Kidney (tissue), 14 donors: ENCODE results near the gene ATG13. TPM values are rescaled to one million over a fixed set of nuclear protein-coding genes. Genes with fewer than 3 reads are reported as not detected.

Experiments used
- DNase-seq, 5 donors: peaks; one replicate each; pipeline ENCODE4 v3.0.0-alpha.2; 2013 to 2020
- FAIRE-seq: peaks from 2 replicates; lab custom pipeline; 2012; peaks lifted over from hg19 to GRCh38; lab: Jason Lieb, UNC
- H3K27ac ChIP-seq, 2 donors: one replicate each; pipeline ENCODE4 v1.7.0; 2013; ENCODE audit warnings: low read depth in 2 of 2, low read length in 2 of 2, inconsistent platforms in 1 of 2
- H3K27me3 ChIP-seq: one replicate; pipeline ENCODE4 v1.7.1; 2013; ENCODE audit warnings: low read length, inconsistent platforms; ENCODE audit not compliant: control insufficient read depth, insufficient read depth
- H3K36me3 ChIP-seq, 3 donors: one replicate each; pipeline versions ENCODE4 v1.7.0 to v1.7.1; 2013; ENCODE audit warnings: low read length in 3 of 3, control low read depth in 1 of 3, inconsistent platforms in 1 of 3; ENCODE audit not compliant: insufficient read depth in 3 of 3, control insufficient read depth in 2 of 3
- H3K4me1 ChIP-seq, 3 donors: one replicate each; pipeline versions ENCODE4 v1.7.0 to v1.7.1; 2013; ENCODE audit warnings: low read length in 3 of 3, inconsistent platforms in 1 of 3, low read depth in 1 of 3; ENCODE audit not compliant: control insufficient read depth in 2 of 3, insufficient read depth in 2 of 3
- H3K4me3 ChIP-seq, 3 donors: one replicate each; pipeline versions ENCODE4 v1.7.0 to v1.8.1; 2013; ENCODE audit warnings: low read length in 3 of 3, control low read depth in 1 of 3, inconsistent platforms in 1 of 3
- H3K9ac ChIP-seq, 3 donors: one replicate each; pipeline versions ENCODE4 v1.7.0 to v1.7.1; 2013; ENCODE audit warnings: low read length in 3 of 3, control low read depth in 1 of 3, inconsistent platforms in 1 of 3
- H3K9me3 ChIP-seq, 3 donors: one replicate each; pipeline versions ENCODE4 v1.7.0 to v1.7.1; 2013; ENCODE audit warnings: low read length in 3 of 3, control low read depth in 1 of 3, inconsistent platforms in 1 of 3; ENCODE audit not compliant: control insufficient read depth in 2 of 3, insufficient read depth in 1 of 3
- intact Hi-C: fragments of 100-400 bp; cut with DNase I; formaldehyde crosslinking; loops from one replicate; pipeline ENCODE4 v1.11.1; 2022
- polyA plus RNA-seq: library from polyadenylated mRNA; stranded (reverse); fragments of 350-450 nt; fragmentation: Illumina TruSeq; extraction: RNeasy Lipid Tissue Mini Kit (QIAGEN cat#74804); gene quantifications from one replicate; pipeline ENCODE4 v1.2.3, GENCODE V29; 2014; ENCODE audit warnings: low read depth, low replicate concordance; ENCODE audit not compliant: insufficient read depth
- total RNA-seq: library from RNA; stranded (reverse); fragmentation: NEBNext Ultra II Directional; extraction: Animal tissue kit (Norgen Biotek cat#: 25700); gene quantifications from one replicate; pipeline ENCODE4 v1.2.1, GENCODE V29; 2021
- TF ChIP-seq, protein P1 (sequence below): IDR thresholded peaks from 3 replicates; pipeline ENCODE4 v1.5.1; 2012; ENCODE audit warnings: mild to moderate bottlenecking, moderate library complexity, borderline replicate concordance; ENCODE audit not compliant: insufficient read depth; ENCODE audit errors: extremely low read depth
- donor health status: control.
- donor health status: control.
- donor health status: control.
- donor health status: control.
- donor health status: control.
- donor health status: DM: yes; HTN: yes; CAD: no.
- donor health status: Normal renal cell carcinoma (clear cell type).

Gene ATG13
- total and polyA plus RNA-seq, 2 donors from 2014 or later = 40.1 to 73.5 TPM

- no peaks in the 10 kb centered on the region for H3K9me3 ChIP-seq
- H3K4me1 ChIP-seq = peaks cover 0 to 29% (median 3%) of the 10 kb centered on the region in 3 donors
- H3K9ac ChIP-seq = no peak overlapping the region
- peaks cover 0 to 23% (median 20%) of the 10 kb centered on the region in 3 donors for H3K36me3 ChIP-seq
- intact Hi-C loops = no loop called here
- FAIRE-seq (no peak), DNase-seq (no peak)
- H3K27me3 ChIP-seq = no peaks in the 10 kb centered on the region
- TF ChIP-seq, protein P1, sequence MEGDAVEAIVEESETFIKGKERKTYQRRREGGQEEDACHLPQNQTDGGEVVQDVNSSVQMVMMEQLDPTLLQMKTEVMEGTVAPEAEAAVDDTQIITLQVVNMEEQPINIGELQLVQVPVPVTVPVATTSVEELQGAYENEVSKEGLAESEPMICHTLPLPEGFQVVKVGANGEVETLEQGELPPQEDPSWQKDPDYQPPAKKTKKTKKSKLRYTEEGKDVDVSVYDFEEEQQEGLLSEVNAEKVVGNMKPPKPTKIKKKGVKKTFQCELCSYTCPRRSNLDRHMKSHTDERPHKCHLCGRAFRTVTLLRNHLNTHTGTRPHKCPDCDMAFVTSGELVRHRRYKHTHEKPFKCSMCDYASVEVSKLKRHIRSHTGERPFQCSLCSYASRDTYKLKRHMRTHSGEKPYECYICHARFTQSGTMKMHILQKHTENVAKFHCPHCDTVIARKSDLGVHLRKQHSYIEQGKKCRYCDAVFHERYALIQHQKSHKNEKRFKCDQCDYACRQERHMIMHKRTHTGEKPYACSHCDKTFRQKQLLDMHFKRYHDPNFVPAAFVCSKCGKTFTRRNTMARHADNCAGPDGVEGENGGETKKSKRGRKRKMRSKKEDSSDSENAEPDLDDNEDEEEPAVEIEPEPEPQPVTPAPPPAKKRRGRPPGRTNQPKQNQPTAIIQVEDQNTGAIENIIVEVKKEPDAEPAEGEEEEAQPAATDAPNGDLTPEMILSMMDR = no peak
- H3K4me3 ChIP-seq = no peak overlapping the region
- no peak overlapping the region for H3K27ac ChIP-seq
These were observed 78.2 kb downstream of the ATG13 start for GRCh38 chr11:46695345-46696211.

DNA sequence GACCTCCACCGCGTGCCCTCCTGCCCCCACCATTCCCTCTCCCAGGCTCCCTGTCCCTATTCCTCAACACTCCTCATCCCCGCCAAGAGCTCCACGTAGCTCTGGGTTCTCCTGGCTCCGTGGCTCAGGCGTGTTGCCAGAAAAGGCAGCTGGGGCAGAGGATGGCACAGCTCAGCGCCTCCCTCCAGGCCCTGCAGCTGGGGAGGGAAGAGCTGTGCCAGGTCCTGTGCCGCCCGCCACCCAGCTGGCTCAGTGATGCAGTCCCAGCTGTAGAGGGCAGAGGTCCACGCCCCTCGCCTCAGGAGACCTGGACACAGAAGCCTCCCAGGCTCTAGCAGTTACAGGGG, 78.8 kb downstream of the ATG13 start:
- Histone ChIP-seq H3K4me3 (no peak overlapping the region), H3K9ac (no peak overlapping the region), H3K9me3 (no peaks in the 10 kb centered on the region), H3K36me3 (peaks cover 0 to 23% (median 20%) of the 10 kb centered on the region in 3 donors), H3K27ac (no peak overlapping the region), H3K27me3 (no peaks in the 10 kb centered on the region), H3K4me1 (peaks cover 0 to 29% (median 3%) of the 10 kb centered on the region in 3 donors)
- TF ChIP-seq, protein P1 = no peak
- DNase-seq (no peak), FAIRE-seq (no peak)
- intact Hi-C loops = no loop called here

- H3K27ac ChIP-seq = peak overlapping the region in 1 of 2 donors; percentile 20
- H3K4me3 ChIP-seq = no peak overlapping the region
- intact Hi-C loops = no loop called here
- no peaks in the 10 kb centered on the region for H3K9me3 ChIP-seq
- TF ChIP-seq, protein P1 = no peak
- DNase-seq (no peak), FAIRE-seq (no peak)
- no peaks in the 10 kb centered on the region for H3K27me3 ChIP-seq
- no peak overlapping the region for H3K9ac ChIP-seq
- peaks cover 0 to 33% (median 3%) of the 10 kb centered on the region in 3 donors for H3K4me1 ChIP-seq
- H3K36me3 ChIP-seq = peaks cover 0 to 21% (median 15%) of the 10 kb centered on the region in 3 donors
These were observed 80.0 kb downstream of the ATG13 start for GRCh38 chr11:46697303-46697702.
